KG1 (cell line): ENCODE data around the gene DHRS7C.

Experiments used
- DNase-seq: peaks from one replicate; lab custom pipeline; 2025; lab: John Stamatoyannopoulos, UW

DHRS7C gene, protein sequence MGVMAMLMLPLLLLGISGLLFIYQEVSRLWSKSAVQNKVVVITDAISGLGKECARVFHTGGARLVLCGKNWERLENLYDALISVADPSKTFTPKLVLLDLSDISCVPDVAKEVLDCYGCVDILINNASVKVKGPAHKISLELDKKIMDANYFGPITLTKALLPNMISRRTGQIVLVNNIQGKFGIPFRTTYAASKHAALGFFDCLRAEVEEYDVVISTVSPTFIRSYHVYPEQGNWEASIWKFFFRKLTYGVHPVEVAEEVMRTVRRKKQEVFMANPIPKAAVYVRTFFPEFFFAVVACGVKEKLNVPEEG

DNA sequence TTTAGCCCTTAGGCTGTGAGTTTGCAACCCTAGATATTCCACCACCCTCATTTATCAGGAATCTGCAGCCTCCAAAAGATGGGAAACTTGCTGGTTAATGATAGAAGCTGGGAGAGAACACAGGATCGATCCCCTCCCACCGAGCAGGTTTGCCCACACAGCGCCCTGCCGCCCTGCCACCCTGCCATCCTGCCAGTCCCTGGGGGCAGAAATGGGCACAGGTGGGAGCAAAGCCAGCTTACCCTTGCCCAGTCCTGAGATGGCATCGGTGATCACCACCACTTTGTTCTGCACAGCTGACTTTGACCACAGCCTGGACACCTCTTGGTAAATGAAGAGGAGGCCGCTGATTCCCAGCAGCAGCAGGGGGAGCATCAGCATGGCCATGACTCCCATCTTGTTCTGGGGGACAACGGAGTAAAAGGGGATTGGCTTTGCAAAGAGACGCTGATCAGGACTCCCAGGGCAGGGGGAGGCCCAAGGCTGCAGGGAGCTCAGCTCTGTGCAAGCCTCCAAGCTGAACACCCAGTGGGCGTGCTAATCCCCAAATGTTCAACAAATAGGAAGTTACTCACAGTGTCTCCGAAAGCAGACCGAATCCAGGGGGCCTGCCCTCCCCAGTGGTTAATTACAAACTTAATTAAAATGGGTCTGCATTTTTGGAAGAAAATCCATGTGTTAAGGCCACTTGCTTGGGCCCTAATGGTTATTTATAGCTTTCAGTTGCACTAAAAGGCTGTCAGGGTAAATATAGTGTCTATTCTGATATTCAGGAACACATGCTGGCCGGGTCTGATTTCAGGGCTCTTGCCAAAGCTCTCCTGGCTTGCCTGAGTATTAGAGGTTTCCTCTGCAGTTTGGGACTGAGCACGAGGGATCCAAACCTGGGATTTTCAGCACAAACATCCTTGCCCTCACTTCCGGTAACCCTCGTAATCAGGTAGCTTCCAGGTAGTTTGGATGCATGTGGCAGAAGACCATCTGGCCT, at the start of gene DHRS7C:
TSS of gene DHRS7C (minus strand) at position 704 of the 988 bp plus-strand sequence. CDS start at position 396, 308 bp downstream.
- no peak for DNase-seq

DNA sequence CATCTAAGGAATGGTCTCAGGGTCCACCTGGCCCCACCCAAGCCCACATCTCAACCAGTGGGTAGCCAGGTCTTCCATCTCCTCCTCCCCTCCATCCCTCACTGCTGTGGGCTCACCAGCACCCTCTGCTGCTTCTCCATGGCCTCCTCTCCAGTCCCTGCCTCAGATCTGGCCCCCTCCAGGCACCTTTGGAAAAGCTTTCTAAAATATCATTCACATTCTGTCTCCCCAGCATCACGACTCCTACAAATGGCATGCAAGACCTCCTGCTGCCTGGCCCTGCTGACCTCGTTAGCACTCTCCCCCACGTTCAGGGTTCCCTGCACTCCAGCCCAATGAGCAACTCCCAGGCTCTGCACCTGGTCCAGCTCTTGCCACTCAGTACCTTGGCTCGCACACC, 48.0 kb upstream of the DHRS7C start:
- no peak for DNase-seq

DNA sequence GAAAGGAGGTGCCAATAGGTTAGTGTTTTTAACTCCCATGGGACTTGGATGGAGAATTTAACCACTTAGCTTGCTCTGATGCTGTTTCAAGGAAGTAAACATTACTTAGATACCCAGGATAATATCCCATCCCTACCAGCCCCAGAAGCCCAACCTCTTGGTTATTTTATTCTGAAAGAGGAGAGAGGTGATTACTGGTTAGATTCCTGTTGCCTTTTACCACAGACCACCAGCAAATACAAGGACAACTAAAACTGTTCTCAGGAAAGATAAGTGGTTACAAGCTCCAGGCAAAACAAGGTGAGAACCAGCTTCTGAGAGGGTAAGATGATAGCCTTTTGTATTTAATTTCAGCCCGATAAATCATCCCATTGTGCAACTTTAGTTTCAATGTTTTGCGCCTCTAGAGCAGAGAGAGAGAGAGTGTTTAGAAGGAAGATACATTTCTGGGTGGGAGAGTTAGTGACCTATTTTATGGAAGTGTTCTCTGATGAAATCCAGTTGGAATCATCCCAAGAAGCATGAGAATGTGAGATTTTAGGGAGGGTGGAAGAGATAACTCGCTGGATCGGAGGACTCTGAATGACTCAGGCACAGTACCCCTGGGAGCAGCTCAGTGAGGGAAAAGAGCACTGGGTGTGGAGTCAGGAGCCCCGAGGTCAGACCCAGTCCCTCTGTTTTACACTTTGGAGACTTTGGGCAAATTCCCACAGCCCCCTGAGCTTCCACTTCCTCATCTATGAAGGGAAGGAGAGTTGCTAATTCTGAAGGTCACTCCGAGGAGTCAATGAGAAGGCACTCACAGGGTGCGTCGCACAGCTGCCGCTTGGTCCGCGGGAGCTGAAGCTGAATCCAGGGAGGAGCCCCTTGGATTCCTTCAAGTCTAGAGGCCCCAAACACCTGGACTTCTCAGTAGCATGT, 46.4 kb upstream of the DHRS7C start:
- no peak for DNase-seq

DNA sequence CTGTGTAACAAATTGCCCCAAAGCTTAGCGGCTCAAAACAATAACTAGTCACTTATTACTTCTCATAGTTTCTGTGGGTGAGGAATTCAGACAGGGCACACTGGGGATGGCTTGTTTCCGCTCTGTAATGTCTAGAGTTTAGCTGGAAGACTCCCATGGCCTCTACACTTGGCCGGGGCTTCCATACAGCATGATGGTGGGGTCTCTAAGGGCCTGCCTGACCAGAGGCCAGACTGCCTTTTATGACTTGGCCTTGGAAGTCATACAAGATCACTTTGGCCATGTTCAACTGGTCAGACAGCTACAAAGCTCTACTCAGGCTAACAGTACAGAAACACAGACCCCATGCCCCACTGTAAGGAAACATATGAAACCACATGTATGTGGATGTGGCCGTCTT, 42.5 kb upstream of the DHRS7C start:
- no peak for DNase-seq

DNA sequence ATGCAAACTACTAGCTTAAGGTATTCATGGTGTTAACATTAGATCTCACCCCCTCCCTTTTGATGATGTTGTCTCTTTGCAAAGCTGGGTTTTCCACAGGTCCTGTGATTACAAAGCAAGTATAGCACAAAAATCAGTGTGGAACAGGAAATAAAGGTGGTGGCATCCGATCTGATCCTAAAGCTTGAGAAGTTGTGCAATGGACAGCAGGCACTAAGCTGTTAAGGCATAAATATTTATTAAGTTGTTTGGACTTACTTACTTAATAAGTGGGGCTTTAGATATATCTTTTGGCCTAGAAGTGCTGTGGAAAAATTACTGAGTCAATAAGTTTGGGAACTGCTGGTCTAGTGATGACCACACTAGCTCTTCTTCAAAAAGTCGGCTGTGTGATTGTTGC, 39.3 kb upstream of the DHRS7C start:
- no peak for DNase-seq

DNA sequence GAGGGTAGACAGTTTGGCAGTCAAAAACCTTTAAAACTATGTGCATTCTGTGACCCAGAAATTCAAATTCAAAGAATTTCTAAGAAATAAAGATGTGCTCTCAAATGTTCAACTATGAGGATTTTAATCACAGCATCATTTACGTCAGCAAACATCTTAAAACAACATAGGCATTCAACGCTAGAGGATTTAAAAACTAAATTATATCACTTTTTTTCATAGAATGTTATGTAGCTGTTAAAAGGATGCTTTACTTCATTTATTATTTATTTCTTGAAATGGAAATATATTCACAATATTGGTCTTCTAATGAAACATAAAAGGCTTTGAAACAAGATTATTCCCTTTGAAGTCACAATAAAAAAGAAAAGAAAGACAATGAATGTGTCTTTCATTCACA, 38.0 kb upstream of the DHRS7C start:
- DNase-seq = no peak

DNA sequence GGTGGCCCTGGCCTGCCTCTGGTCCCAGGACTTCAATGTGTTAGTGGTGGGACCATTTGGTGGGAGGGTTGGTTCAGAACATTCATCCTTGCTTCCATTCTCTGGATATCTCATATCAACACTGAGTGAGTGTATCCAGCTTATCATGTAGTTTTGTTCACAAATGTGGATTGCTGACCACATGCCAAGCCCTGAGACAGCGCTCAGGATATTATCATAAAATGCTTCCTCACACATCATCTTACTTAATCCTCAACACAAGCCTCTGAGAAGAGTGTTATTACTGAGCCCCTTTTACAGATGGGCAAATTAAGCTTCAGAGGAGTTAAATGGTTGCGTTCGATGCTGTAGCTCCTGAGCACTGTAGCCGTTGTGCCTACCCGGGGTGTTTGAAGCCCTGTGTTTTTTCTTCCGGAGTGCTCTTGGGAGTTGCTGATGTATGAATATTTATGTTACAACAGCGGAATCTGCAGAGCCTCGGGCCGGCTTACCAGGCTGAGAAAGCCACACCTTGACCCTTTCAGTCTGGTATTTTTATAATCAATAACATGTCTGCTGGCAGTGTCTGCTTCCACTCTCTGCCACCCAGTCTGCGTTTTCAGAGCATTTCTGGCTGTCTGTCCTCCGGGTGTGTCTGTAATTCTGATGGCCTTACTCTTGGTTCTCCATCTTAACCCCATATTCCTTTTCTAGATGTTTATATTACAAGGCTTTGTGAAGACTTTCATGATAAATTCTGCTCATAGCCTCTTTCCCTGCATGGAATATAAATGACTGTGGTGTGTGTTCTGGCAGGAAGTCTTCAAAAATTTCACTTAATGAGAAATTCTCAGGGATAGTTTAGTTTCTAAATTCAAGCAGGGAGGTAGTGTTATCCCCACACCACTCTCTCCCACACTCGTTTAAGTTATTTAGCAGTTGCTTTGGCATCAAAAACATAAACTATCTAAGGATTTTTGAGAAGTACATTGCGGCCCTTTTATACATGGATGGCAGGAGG, 37.2 kb upstream of the DHRS7C start:
- no peak for DNase-seq

DNA sequence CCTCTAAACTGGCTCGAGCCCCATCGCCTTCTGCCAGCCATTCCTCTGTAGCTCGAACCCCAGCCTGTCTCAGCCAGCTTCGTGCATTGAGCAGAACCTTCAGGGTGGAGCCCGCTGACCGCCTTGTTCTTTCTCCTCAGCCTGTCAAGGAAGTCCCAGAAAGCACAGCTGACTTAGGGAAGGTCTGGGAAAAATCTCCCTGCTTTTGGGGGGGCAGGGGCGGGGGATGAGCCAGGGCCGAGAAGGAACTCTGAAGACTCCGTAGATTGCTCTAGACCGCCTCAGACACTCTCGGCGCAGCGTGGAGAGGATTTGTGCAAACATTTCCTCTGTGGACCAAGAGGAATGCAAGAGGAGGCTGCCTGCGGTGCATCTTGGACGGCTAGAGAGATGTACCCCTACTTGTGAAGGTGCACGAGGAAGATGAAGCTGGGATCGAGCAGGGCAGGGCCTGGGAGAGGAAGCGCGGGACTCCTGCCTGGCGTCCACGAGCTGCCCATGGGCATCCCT, 34.3 kb upstream of the DHRS7C start, which contains the start of gene GLP2R:
TSS of gene GLP2R (plus strand) at position 284 of the 510 bp plus-strand sequence. CDS start at position 424, 140 bp downstream.
- DNase-seq = no peak

DNA sequence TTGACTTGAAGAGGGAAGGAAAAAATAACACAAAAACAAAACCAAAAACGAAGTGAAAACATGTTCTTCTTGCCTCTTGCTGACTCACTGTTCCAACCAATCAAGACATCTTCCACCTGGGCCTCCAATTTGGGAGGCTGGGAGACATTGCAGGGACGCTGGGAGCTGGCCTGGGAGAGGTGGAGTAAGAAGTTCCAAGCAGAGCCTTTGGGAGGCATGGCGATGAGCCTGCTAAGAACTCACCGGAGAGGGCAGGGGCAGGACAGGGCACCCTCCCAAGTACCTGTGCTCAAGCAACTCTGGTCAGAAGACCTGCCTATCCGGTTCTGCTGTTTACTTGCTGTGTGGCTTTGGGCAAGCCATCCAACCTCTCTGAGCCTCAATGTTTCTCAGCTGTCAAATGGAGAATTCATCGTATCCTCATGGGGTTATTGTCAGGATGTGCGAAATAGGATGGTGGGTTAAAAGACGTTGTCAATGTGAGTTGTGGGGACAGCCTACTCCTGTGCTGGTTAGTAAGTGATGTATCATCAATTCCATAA, 33.5 kb upstream of the DHRS7C start:
- DNase-seq = no peak

DNA sequence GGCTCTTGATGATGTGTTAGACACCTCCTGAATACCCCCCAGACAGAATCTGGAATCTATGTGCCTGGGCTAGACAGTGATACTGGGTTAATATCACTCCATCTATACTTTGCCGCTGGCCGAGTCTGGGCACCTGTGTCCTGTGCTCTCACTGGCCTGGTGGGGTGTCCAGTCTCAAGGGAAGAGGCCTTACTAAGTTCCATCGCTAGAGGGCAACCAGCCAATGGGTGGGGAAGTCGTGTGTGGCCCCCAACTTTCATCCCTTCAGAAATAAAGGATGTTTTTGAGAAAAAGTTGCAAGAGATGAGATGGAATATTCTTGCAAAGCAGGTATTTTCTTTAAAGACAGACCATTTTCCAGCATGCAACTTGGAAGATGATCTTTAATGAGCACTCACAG, 32.7 kb upstream of the DHRS7C start:
- no peak for DNase-seq

DNA sequence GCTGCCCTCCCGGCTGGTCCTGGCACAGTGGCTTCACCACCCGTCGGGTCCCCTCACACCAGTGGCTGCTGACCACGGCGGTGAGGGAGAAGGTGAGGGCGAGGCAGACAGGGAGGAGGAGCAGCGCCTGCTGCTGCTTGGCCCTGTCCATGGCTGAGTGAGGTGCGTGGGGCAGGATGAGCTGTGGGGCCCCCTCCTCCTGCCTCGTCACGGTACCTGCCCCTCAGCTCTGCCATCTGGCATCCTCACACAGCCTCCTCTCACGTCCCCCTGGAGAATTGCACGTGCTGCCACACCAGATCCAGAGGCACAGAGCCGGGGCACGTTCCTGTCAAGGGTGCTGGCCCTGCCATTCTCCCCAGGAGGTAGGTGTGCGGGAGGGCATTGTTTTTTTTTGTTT, 30.5 kb upstream of the DHRS7C start, which contains the start of gene GSG1L2:
TSS of gene GSG1L2 (minus strand) at position 159 of the 400 bp plus-strand sequence. CDS start at position 151, 8 bp downstream.
- DNase-seq = no peak

DNA sequence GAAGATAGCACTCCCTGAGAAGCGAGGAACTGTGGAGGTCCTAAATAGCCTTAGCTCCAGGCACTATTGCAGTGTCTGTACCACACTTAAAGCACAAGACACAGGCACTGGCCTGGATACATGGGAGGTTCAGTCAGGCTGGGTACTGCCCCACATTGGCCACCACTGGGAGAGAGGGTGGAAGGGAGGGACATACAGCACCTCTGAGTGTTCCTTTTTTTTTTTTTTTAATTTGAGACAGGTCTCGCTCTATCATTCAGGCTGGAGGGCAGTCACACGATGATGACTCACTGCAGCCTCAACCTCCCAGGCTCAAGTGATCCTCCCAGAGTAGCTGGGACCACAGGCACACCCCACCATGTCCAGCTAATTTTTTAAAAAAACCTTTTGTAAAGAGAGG, 29.1 kb upstream of the DHRS7C start:
- no peak for DNase-seq

DNA sequence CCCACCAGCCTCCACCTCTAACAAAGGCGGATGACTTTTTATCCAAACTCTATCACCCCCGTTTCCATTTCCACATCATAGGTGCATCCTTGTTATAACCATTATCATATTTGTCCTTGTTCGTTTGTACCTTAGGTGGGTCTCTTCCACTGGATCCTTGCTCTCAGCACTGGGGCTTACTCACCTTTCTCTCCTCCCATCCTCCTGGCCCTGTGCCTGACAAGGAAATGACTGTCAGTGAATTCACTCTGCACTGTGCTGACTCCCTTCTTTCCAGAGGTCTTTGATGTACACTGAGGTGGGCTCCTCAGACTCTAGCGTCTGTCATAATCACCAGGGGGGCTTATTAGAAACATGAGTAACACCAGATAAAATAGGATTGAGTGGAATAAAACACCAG, 27.4 kb upstream of the DHRS7C start:
- DNase-seq = no peak

DNA sequence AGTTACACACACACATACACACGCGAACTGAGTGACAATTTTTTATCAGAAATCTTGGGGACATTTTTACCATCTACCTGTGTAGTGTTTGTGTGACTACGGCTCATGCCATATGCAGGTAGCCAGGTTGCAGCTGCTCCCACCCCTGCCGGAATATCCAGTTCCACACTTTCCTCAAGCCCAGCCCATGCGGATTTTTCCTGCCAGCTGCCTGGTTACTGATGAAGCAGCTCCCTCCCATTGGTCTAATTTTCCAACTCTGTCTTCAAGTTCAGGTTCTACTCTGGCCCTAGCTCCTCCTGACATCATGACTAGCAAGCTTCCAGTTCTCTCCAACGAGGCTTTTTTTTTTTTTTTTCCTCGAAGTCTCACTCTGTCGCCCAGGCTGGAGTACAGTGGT, 25.7 kb upstream of the DHRS7C start:
- no peak for DNase-seq

DNA sequence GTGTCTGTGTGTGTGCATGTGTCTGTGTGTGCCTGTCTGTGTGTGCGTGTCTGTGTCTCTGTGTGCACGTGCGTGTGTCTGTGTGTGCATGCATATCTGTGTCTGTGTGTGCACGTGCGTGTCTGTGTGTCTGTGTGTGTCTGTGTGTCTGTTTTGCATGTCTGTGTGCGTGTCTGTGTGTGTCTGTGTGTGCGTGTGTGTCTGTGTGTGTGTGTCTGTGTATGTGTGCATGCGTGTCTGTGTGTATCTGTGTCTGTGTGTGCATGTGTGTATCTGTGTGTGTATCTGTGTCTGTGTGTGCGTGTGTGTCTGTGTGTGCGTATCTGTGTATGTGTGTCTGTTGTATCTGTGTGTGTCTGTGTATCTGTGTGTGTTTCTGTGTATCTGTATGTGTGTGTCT, 25.1 kb upstream of the DHRS7C start:
- DNase-seq = no peak

DNA sequence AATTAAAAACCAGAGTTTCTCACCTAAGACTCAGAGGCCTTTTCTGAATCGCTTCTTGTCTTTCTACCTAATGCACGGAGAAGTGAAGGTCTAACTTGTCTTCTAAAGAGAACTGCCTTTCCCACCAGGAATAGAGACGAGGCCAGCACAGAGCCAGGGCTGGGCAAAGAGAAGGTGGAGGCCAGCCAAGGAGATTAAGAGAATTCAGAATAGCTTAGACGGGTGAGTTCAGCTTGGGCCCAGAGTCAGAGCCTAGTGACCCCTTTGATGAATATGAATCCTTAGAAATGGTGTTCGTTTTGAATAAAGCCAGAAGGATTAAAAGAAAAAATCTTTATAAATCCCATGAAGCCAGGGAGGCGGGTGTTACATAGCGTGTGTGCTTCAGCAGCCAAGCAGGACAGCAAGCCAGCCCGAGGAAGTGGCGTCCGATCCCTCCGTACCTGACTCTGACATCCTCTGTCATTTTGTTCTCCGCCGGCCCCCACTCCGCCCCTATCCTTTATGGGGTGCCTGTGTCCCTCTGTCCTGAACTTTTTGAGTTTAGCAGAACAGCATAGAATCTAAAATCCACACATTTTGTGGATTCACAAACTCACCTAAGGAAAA, 23.0 kb upstream of the DHRS7C start:
- DNase-seq = no peak

DNA sequence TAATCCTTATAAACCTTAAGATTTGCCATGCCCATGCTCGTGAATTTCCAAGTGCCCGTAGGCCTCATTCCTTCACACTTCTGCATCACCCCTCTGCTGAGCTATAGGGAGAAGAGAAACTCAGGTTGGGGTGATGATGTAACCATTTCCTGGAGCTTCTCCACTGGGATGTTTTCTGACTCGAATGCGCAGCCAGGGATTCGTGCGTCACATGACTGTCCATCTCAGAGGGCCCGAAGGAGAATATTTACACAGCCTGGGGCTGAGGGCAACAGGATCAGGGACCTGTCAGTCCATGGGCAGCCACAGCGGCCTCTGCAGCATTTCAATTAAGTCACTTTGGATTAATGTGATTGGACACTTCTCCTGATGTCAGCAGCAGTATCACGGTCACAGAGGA, 21.8 kb upstream of the DHRS7C start:
- no peak for DNase-seq

DNA sequence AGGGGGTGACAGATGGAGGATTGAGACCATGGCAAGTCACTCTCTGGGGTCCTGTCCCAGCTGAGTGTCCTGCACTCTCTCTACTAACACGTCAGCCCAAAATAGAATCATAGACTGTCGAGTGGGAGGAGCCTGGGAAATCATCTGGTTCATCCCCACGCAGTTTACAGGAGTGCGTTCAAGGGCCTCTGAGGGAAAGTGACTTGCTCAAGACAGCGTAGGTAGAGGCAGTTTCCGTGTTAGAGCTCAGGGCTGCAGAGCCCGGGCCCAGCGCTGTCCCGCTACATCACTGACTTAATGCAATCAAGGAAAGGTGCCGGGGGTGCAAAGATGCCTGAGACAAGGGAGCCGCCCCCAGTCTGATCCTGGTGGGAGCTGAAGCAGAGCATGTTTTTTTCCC, 20.1 kb upstream of the DHRS7C start:
- DNase-seq = no peak

DNA sequence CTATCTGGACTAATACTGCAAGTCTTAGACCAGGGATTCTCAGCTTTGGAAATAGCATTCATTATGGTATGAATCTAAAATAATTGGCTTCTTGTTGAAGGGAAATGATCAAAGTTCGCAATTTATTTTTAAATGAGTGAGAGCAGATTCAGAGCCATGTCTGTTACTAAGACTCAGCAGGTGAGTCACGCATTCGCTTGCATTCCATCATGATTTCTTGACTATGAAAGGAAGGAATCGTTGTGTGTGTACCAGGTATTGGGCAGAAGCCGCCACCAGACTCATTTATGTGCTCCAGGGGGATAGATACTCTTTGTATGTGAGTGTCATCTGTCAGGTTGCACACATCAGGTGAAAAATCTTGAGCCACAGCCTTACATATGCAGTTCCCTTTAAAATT, 19.7 kb upstream of the DHRS7C start:
- no peak for DNase-seq
